ENCODE data around the gene F7.

DNA sequence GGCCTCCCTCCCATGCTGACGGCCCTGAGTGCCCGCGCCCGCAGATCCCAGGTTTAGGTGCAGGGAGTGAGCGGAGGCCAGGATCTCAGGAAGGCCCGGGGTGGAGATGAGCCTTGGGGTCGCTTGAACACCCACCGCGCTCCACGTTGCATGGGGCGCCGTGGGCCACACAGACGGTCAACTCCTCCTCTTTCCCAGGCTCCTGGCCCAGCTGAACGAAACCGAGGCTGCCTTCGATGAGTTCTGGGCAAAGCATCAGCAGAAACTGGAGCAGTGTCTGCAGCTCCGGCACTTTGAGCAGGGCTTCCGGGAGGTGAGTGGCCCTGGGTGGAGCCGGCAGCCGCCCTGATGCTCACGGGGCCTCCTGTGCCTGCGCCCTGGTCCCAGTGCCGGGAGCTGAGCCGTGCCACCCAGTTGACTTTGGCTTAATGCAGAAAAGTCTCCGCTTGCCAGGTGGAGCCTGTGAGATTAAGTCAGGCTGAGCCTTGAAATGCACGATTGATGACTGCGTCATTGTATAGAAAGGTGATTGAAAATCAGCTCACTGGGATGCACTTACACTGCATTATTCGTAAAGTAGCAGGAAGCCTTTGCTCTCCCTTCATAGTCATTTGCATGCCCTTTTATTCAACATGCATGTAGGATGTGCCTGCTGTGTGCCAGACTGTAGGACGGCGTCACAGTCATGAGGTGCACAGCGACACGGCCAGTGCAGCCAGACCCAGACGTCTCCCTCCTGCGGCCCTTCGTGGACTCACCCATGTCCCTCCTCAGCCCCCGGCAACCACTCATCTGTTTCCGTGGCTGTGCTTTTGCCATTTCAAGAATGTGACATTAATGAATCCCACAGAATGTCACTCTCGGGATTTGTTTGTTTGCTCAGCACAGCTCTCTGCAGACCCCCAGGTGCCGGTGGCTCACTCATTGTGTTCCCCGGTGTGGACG, 35.5 kb upstream of the F7 start:
- TF ChIP-seq, protein P1, sequence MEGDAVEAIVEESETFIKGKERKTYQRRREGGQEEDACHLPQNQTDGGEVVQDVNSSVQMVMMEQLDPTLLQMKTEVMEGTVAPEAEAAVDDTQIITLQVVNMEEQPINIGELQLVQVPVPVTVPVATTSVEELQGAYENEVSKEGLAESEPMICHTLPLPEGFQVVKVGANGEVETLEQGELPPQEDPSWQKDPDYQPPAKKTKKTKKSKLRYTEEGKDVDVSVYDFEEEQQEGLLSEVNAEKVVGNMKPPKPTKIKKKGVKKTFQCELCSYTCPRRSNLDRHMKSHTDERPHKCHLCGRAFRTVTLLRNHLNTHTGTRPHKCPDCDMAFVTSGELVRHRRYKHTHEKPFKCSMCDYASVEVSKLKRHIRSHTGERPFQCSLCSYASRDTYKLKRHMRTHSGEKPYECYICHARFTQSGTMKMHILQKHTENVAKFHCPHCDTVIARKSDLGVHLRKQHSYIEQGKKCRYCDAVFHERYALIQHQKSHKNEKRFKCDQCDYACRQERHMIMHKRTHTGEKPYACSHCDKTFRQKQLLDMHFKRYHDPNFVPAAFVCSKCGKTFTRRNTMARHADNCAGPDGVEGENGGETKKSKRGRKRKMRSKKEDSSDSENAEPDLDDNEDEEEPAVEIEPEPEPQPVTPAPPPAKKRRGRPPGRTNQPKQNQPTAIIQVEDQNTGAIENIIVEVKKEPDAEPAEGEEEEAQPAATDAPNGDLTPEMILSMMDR (IDR thresholded peaks at IDR 0.05; ENCODE audit: low read depth, low read length, poor library complexity, severe bottlenecking): no peak
- TF ChIP-seq EZH2phosphoT487 (IDR thresholded peaks at IDR 0.05; ENCODE audit: borderline replicate concordance, low read length): no peak

Data from DOHH2 (cell line).